Calu3 (cell line): ENCODE data around the gene OGDH. TPM values are rescaled to one million over a fixed set of nuclear protein-coding genes. Genes with fewer than 3 reads are reported as not detected.

Experiments
- BruUV-seq: library from RNA; stranded (reverse); fragments of 400-500 nt; replicated peaks from 2 replicates; lab custom pipeline; 2021; lab: Mats Ljungman, UMichigan
- CTCF ChIA-PET: fragments of 300-600 bp; sonication (Branson Sonifier 250); formaldehyde crosslinking; loops from one replicate; lab custom pipeline; 2022; ENCODE audit warnings: antibody characterized with exemption; lab: Charles Lee
- DNase-seq: peaks from one replicate; pipeline ENCODE4 v3.0.0; 2022
- H3K27ac Mint-ChIP-seq: one replicate; pipeline ENCODE4 v1.8.0; 2022; ENCODE audit warnings: mixed read lengths; ENCODE audit not compliant: unreplicated experiment
- H3K27me3 Mint-ChIP-seq: one replicate; pipeline ENCODE4 v1.8.0; 2022; ENCODE audit warnings: mixed read lengths; ENCODE audit not compliant: unreplicated experiment
- H3K36me3 Mint-ChIP-seq: one replicate; pipeline ENCODE4 v1.8.0; 2022; ENCODE audit warnings: mild to moderate bottlenecking, moderate library complexity, mixed read lengths; ENCODE audit not compliant: insufficient read depth, unreplicated experiment
- H3K4me1 Mint-ChIP-seq: one replicate; pipeline ENCODE4 v1.8.0; 2022; ENCODE audit warnings: mild to moderate bottlenecking, low read depth, mixed read lengths; ENCODE audit not compliant: unreplicated experiment
- H3K4me3 Mint-ChIP-seq: one replicate; pipeline ENCODE4 v1.8.0; 2022; ENCODE audit warnings: mild to moderate bottlenecking, low read depth, moderate library complexity, mixed read lengths; ENCODE audit not compliant: unreplicated experiment
- H3K9me3 Mint-ChIP-seq: one replicate; pipeline ENCODE4 v1.8.0; 2022; ENCODE audit warnings: low read depth, mixed read lengths; ENCODE audit not compliant: unreplicated experiment
- intact Hi-C: fragments of 100-400 bp; cut with micrococcal nuclease; formaldehyde crosslinking; loops from one replicate; pipeline ENCODE4 v1.10.0; 2022; ENCODE audit not compliant: unreplicated experiment
- total RNA-seq: library from RNA; stranded (reverse); gene quantifications from 2 replicates; pipeline ENCODE4 v1.2.3, GENCODE V29; 2022
- TF ChIP-seq, protein P1 (sequence below): fragments of 200-600 bp; IDR thresholded peaks from one replicate; pipeline ENCODE4 v1.8.0; 2022; ENCODE audit warnings: antibody characterized with exemption; ENCODE audit not compliant: unreplicated experiment

OGDH gene
- total RNA-seq, 1 experiment from 2014 or later: 100 TPM

DNA sequence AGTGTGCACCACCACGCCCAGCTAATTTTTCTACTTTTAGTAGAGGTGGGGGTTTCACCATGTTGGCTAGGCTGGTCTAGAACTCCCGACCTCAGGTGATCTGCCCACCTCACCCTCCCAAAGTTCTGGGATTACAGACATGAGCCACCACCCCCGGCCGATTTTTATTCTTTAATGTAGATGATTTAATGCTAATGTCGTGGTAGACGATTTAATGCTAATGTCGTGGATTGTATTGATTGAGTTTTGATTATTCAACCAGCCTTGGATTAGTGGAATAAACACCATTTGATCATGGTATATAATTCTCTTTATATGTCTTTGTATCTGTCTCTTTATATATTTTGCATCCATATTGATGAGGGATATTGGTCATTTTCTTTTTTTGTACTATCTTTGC, 52.6 kb downstream of the OGDH start:
- CTCF ChIA-PET: no interaction called here
- Mint-ChIP-seq H3K27me3 (no peaks in the 10 kb centered on the region), H3K9me3 (peaks cover 7% of the 10 kb centered on the region), H3K27ac (no peak overlapping the region), H3K4me3 (no peak overlapping the region), H3K4me1 (no peaks in the 10 kb centered on the region), H3K36me3 (peaks cover 19% of the 10 kb centered on the region)
- no peak for DNase-seq
- TF ChIP-seq, protein P1, sequence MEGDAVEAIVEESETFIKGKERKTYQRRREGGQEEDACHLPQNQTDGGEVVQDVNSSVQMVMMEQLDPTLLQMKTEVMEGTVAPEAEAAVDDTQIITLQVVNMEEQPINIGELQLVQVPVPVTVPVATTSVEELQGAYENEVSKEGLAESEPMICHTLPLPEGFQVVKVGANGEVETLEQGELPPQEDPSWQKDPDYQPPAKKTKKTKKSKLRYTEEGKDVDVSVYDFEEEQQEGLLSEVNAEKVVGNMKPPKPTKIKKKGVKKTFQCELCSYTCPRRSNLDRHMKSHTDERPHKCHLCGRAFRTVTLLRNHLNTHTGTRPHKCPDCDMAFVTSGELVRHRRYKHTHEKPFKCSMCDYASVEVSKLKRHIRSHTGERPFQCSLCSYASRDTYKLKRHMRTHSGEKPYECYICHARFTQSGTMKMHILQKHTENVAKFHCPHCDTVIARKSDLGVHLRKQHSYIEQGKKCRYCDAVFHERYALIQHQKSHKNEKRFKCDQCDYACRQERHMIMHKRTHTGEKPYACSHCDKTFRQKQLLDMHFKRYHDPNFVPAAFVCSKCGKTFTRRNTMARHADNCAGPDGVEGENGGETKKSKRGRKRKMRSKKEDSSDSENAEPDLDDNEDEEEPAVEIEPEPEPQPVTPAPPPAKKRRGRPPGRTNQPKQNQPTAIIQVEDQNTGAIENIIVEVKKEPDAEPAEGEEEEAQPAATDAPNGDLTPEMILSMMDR: no peak
- no TSS peak for BruUV-seq
- intact Hi-C loops: no loop called here

DNA sequence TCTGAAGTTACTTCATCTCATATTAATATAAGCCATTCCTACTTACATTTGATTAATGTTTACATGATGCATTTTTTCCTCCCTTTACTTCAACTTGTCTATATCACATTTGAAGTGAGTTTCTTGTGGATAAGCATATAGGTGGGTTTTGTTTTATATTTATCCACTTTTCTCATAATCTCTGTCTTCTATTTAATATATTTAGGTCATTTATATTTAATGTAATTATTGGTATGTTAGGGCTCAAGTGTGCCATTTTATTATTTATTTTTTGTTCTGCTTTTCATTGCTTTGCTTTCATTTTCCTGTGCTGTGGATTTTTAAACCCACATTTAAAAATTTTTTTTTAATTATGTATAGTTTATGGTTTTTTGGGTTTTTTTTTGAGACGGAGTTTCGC, 54.8 kb downstream of the OGDH start:
- TF ChIP-seq, protein P1: no peak
- no peak overlapping the region for H3K27ac Mint-ChIP-seq
- H3K9me3 Mint-ChIP-seq: peaks cover 7% of the 10 kb centered on the region
- H3K36me3 Mint-ChIP-seq: peaks cover 16% of the 10 kb centered on the region
- no TSS peak for BruUV-seq
- CTCF ChIA-PET: no interaction called here
- no peak for DNase-seq
- H3K4me3 Mint-ChIP-seq: no peak overlapping the region
- intact Hi-C loops: no loop called here
- no peaks in the 10 kb centered on the region for H3K27me3 Mint-ChIP-seq
- H3K4me1 Mint-ChIP-seq: no peaks in the 10 kb centered on the region

DNA sequence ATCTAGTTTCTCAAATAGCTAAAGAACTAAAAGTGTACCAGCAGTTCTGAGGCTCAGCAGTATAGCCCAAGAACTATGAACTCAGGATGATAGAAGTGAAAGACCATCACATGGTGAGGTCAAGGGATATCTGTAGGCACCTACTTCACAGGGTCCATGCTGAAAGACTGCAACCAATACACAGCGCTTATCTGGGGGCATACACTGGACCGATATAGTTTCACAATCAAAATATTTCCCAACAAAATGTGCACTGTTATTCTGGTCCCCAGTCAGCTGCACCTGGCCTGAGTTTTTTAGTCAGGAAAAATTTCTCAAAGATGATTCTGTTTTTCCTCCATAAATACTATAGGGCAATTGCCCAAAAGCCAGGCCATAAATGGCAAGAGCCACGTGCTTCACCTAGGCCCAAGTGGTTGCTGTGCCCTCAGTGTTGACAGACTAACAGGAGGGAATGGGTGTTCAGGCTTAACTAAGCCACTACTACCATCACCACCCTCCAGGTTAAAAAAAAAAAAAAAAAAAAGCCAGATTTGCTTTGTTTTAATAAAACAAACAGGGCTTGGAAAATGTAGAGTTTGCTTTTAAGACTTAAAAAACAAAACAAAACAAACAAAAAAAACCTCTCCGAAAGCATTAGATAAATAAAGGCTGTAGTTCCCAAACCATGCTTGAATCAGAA, 58.5 kb downstream of the OGDH start:
- CTCF ChIA-PET: no interaction called here
- Mint-ChIP-seq H3K27me3 (no peaks in the 10 kb centered on the region), H3K4me1 (no peaks in the 10 kb centered on the region), H3K9me3 (peaks cover 7% of the 10 kb centered on the region), H3K36me3 (peaks cover 16% of the 10 kb centered on the region), H3K27ac (no peak overlapping the region), H3K4me3 (no peak overlapping the region)
- intact Hi-C loops: no loop called here
- BruUV-seq: no TSS peak
- TF ChIP-seq, protein P1: no peak
- DNase-seq: no peak

DNA sequence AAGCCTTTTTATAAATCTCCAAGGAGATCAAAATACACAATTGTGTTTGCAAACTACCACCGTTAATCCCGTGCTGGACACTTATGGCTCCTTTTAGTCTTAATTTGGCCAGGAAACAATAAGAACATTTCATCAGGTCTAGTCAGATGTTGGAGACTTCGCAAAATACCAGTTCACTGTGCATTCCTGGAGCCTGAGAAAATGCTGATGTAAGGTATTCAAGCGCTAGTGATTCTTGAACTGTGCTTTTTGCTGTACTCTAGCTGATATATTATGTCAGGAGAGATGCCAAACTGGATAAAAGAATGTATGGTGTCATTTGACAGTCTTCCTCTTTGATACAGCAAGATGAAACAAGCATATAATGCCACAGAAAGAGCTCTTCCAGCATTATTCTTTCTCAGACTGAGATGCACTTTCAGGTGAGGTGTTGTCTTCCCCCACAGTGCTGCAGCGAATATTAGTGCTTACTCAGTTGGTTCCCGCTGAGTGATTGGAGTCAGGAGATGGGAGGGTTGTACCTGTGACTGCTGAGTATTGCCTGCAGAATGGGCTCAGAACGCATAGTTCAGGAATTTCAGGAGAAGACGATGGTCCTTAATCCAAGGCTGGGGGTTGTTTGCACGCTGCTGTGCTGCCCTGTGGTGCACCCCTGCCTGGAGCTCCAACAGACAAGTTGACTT, 59.2 kb downstream of the OGDH start:
- H3K27me3 Mint-ChIP-seq: no peaks in the 10 kb centered on the region
- no peak for DNase-seq
- no peak overlapping the region for H3K4me3 Mint-ChIP-seq
- H3K36me3 Mint-ChIP-seq: peaks cover 16% of the 10 kb centered on the region
- no peaks in the 10 kb centered on the region for H3K4me1 Mint-ChIP-seq
- intact Hi-C loops: no loop called here
- TF ChIP-seq, protein P1: no peak
- no peak overlapping the region for H3K27ac Mint-ChIP-seq
- no TSS peak for BruUV-seq
- peaks cover 4% of the 10 kb centered on the region for H3K9me3 Mint-ChIP-seq
- CTCF ChIA-PET: no interaction called here
